ENCODE results near the gene PNKP.

DNA sequence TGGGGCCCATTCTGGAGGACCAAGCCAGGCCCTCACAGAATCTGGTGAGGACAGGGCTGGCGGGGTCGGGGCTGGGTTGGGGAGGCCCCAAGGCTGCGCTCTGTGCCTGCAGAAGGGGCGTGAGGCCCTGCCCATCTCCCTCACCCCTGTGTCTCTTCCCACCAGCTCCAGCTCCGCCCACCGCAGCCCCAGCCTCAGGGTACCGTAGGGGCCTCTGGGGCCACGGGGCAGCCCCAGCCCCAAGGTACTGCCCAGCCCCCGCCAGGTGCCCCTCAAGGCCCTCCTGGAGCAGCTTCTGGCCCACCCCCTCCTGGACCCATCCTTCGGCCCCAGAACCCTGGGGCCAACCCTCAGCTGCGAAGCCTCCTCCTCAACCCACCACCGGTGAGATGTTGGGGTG, 31.8 kb downstream of the PNKP start:
- TF ChIP-seq, protein P1, sequence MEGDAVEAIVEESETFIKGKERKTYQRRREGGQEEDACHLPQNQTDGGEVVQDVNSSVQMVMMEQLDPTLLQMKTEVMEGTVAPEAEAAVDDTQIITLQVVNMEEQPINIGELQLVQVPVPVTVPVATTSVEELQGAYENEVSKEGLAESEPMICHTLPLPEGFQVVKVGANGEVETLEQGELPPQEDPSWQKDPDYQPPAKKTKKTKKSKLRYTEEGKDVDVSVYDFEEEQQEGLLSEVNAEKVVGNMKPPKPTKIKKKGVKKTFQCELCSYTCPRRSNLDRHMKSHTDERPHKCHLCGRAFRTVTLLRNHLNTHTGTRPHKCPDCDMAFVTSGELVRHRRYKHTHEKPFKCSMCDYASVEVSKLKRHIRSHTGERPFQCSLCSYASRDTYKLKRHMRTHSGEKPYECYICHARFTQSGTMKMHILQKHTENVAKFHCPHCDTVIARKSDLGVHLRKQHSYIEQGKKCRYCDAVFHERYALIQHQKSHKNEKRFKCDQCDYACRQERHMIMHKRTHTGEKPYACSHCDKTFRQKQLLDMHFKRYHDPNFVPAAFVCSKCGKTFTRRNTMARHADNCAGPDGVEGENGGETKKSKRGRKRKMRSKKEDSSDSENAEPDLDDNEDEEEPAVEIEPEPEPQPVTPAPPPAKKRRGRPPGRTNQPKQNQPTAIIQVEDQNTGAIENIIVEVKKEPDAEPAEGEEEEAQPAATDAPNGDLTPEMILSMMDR (IDR thresholded peaks at IDR 0.05 in 8 of 11, conservative IDR thresholded peaks at IDR 0.05 in 3 of 11) = no peak
- TF ChIP-seq POLR2A (IDR thresholded peaks at IDR 0.05) = no peak
